Stimulated activated CD4-positive, alpha-beta T cell treated with anti-CD3 and anti-CD28 coated beads, TNF-alpha, amount 100 ng/mL, for 48 hours (primary cell): Measurements from ENCODE around the gene CAMK4.
A peak's percentile ranks its signal among the peaks of the same experiment; 100 is the strongest.

Experiments
- DNase-seq, 3 donors: peaks; one replicate each; pipeline ENCODE4 v3.0.0-alpha.2; 2020; ENCODE audit warnings: low read depth in 3 of 3

Gene CAMK4

GRCh38 chr5:111486055-111486454 lies 261.9 kb downstream of the CAMK4 start:
- DNase-seq: no peak

DNA sequence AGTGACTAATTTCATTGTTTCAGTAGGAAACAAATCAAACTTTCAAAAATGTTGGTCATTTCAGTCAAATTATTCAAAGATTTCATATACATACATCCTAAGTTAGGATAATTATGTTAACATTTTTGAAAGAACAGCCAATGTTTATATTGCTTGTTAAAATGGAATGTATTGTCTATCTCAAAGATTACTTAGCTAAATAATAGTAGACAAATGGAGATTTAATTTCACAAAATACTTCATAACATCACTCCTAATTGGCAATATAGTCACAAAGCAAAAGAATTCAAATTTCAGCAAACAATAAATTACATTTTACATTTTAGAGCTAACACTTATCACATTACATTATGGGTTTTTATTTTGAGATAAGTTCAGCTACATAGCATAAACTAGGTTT lies 262.7 kb downstream of the CAMK4 start:
- no peak for DNase-seq

- no peak for DNase-seq
Observed at GRCh38 chr5:111488353-111488752, 264.2 kb downstream of the CAMK4 start.

DNA sequence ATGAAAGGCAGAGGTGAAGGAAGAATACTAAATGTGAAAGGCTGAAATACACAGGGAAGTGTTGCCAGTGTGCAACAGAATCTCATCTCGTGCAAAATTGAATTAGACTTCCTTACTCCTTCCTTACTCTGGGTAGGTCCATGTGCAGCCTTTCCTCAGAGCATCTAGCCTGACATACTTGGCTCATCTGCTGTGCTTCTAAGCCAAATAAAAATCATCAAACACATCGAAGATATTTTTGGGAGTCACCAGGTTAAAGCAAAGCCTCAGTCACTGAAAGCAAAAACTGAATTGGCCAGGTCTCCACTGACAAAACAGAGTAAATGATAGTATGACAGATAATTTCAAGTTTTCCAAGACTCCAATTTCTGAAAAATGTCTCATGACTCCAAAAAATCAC lies 268.8 kb downstream of the CAMK4 start:
- DNase-seq: no peak

DNA sequence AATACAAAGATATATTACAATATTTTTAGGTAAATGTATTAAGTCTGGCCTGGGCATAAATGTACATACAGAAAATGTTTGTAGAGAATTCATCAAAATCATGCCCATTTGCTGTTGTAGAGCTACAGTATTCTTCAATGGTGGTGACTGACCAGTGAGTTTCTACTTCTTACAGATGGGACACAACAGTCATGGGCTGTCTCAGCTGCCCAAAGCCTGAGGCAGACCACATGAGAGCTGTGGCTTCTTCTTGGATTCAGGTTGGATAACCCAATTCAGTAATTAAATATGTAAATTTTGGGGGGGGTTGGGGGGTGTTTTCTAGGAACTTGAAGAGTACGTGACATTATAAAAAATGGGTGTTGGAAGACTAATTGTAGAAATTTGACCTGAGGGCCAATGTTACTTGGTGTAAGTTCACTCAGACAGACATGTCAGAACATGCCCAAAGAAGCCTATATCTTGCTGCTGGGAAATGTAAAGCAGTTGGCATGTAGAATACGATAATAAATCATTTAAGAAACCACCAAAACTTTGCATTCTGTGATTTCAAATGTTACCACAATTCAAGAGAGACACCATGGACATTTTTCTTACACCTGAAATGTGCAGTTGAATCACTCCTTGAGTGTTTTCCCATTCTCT lies 270.3 kb downstream of the CAMK4 start:
- no peak for DNase-seq

DNA sequence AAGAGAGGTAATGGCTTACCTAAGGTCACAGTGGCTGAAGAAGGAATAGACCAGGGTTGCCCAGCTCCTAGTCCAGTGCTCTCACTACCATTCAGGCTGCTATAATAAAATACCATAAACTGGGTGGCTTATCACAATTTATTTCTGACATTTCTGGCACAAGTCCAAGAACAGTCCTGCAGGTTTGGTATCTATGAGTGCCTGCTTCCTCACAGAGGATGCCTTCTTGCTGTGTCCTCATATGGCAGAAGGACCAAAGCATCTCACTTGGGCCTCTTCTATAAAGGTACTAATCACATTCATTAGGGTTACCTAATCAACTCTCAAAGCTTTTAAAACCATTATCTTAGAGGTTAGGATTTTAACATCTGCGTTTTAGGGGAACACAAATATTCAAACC lies 271.0 kb downstream of the CAMK4 start:
- DNase-seq: no peak

DNA sequence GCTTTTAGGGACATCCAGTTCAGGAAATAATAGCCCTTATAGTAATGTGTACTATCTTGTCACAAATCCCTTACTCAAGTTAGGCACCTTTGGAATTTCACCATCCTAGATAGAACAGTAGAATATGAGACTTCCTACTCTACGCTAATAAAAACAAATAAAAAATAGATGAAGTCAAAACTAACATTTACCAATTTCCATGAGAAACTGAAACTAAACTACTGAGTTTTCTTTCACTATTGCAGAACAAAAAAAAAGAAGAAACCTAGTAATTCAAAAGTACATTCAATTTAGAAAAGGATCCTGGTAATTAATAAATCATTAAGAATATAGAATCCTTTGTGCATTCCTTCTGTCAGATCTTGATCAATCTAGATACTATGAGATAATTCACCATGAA lies 274.2 kb downstream of the CAMK4 start:
- no peak for DNase-seq

DNA sequence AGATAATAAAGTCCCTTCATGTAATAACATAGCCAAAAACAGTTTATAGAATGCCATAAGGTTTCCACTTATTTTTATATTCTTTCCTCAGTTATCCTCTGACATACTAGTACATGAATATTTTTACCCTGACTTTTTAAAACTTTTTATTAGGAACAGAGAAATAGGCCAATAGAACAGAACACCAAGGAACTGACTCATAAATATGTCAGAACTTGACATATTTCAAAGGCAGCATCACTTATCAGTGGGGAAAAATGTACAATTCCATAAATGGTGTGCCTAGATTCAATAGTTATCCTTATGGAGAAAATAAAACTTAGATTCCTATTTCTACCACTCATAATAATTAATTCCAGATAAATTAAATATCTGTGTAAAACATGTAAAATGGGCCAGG lies 278.8 kb downstream of the CAMK4 start:
- DNase-seq: no peak

- no peak for DNase-seq
Observed at GRCh38 chr5:111505096-111505495, 280.9 kb downstream of the CAMK4 start.

DNA sequence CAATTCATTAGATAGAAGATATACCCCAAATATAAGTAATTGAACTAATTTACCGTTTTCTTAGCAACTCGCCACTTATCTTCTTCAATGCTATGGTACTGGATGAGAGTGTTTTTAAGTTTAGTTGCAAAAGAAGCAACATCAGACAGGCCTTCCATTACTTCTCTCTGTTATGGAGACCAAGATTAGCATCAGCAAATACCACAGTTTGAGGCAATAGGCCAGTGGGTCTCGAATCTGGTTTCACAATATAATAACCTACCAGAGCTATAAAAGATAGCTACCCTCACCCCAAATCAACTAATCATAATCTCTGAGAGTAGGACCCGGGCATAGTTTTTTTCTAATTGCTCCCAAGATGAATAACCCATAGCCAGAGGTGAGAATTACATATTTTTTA lies 283.1 kb downstream of the CAMK4 start:
- no peak for DNase-seq

DNA sequence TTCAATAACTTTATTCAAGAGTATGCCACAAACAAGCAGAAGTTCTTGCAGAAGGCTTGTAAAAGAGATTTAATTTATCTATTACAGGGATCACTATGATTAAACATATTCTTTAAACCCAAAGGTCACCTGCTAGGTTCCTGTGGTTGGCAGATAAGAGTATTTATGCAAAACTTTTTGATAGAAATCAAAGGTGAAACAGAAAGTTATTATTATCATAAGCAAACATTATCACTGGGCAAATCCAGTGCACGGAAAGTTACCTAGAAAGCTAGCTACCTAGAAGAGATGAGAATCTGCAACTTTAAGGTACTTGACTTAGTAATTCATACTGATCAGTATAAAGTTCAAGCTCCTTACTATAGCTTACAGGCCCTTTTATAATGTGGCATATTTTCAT lies 284.9 kb downstream of the CAMK4 start:
- DNase-seq: no peak

GRCh38 chr5:111511174-111511830 lies 287.1 kb downstream of the CAMK4 start:
- DNase-seq: no peak

DNA sequence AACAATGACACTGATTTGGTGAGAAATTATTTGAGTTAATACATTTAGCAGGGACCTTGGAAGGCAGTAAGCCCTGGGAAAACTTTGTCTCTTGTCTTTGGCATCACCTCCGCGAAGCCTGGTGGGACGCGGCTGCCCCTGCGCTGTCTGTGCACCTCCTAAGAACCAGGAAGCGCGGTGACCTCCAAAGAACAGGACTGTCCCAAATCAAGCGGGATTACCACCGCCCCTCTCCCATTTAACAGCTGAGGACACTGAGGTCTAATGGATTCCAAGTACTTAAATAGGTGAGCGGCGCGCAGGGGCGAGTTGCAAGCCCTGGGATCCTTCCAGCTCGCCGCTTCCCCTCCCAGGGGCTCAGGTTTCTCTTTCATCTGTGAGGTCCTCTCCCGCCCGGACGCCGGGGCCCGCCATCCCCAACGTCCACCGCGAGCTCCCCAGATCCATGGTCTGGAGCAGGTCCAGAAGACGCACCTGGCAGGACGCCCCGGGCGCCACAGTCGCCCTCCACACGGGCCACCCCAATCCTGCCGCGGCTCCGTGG lies 287.7 kb downstream of the CAMK4 start:
- peak; percentile 1 to 4 (median 3) for DNase-seq

DNA sequence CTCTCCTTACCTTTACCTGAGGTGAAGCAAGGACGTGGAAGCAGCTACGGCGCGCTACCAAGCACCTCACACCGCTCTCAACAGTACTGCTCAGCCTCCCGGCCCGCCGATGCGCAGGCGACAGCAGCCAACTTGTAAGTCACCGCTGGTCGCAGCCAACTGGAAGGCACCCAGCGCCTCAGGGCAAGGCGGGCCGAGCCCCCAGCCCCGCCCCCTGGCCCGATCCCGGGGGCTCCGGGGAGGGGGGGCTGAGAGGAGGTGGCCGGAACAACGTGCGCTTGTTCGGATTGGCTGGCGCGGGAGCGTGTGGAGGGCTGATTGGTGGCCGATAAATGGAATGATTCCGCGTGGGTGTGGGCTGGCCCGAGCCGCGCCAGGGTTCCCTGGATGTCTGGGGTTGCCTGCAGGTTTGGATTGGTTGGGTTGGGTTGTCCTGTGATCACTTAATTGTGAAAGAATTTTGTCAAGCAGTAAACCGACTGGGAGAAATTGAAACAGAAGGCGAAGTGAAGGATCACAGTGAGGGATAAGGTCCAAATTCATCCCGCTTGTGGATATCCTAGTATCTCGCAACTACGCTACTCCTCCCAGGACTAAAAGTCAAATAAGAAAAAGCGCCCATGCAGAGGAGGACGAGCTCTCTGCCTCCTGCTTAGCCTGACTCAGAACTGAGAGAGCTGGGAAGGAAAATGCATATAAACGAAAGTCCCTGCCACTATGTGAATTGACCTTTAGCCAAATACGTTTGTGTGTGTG lies 288.4 kb downstream of the CAMK4 start, which contains the start of gene STARD4:
Gene STARD4 (minus strand): TSS at position 161 of the 756 bp plus-strand sequence. CDS start 5,102 bp downstream, outside the sequence.
- DNase-seq: peak; percentile 85 to 93 (median 91)

DNA sequence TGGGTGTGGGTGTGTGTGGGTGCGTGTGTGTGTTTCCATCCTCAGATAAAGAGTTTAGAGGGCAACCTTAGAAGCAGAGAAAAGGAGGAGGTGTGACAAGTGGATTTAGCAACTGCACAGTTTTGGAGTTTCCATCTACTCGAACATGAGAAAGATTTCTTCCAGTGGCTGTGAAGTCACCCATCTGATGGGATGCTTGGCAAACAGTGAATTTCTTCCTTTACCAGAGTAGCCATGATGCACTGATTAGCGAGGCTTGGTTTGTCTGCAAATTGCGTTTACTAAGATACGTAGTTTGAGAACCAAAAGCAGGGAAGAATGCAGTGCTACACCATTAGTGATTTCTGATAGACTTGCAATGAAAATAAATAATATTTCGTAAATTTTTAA lies 288.9 kb downstream of the CAMK4 start:
- DNase-seq: no peak

DNA sequence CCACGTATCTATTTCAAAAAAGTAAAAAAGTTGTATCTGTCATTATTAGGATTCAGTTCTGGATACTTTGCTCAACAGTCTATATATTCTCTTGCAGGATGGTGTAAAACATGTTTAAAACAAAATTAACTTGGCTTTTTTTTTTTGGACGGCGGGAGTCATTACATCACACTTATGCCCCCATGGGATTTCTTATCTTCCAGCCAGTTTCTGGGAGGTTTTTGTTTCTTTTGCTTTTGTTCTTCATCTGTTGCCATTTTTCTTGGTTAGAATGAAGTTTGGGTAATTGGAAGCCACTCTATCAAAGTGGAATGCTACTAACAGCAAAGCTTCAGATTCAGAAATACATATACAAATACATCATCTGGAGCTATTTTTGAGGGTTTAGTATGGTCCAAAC lies 289.9 kb downstream of the CAMK4 start:
- no peak for DNase-seq

GRCh38 chr5:111517853-111518501 lies 293.8 kb downstream of the CAMK4 start:
- DNase-seq: no peak

- DNase-seq: no peak
Observed at GRCh38 chr5:111518777-111519176, 294.6 kb downstream of the CAMK4 start.

DNA sequence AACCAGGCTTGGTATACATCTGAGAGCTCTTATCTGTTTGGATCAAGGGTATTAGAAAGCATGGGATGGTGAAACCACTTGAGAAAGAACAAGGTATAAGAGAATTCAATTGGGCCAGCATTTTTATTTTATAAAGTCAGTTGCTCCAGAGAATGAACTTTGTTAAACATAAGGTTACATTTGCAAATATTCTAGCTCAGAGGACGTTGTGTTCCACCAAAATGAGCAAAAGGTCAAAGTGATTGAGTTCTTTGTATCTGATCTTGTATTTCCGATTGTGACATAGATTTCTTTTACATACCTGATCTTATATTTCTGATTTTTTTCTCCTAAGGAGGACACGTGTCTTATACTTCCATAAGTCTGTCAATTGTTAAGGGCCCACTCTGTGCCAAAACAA lies 296.7 kb downstream of the CAMK4 start:
- DNase-seq: no peak

DNA sequence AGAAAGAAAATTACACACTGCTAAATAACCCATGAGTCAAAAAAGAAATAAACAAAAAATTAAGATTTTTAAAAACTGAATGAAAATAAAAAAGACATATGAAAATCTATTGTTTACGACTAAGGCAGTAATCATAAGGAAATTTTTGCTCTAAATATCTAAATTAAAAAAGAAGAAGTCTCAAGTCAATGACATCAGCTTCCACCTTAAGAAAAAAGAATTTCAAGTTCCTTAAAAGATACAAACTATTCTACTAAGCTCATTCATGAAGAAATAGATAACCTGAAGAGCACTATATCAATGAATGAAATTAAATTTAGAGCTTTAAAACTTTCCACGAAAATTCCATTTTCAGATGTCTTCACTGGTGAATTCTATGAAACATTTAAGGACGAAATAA lies 303.9 kb downstream of the CAMK4 start:
- no peak for DNase-seq

- peak; percentile 53 to 70 (median 63) for DNase-seq
Observed at GRCh38 chr5:111530298-111530740, 306.1 kb downstream of the CAMK4 start.
